ENCODE measurements around the gene MYLK3.

GRCh38 chr16:46797501-46797900 lies 49.4 kb upstream of the MYLK3 start:
- TF ChIP-seq YY1 (IDR thresholded peaks at IDR 0.05; ENCODE audit: insufficient read depth, insufficient read length), result no peak
- no peak for TF ChIP-seq SUZ12 (IDR thresholded peaks at IDR 0.05; ENCODE audit: extremely low read depth, insufficient read depth, insufficient read length)

Measured in NT2/D1 (cell line).